HCT116 (cell line): ENCODE data around the gene EEIG1. TPM values are rescaled to one million over a fixed set of nuclear protein-coding genes. Genes with fewer than 3 reads are reported as not detected.

Source experiments
- ATAC-seq: fragments of 200-7000 bp; cut with Tn5 transposase; 2 replicates; pipeline ENCODE4 v1.9.1; 2020; ENCODE audit warnings: mild to moderate bottlenecking, moderate library complexity
- BruUV-seq: library from RNA; stranded (reverse); fragments of 400-500 nt; replicated peaks from 2 replicates; lab custom pipeline; 2021; lab: Mats Ljungman, UMichigan
- CTCF ChIA-PET: fragments of 300-600 bp; sonication (Branson Sonifier 250); formaldehyde crosslinking; loops from one replicate; lab custom pipeline; 2021; ENCODE audit warnings: antibody characterized with exemption; lab: Charles Lee
- POLR2A ChIA-PET: fragments of 300-600, 350-600 bp; sonication (Branson Sonifier 250); formaldehyde crosslinking; loops from one replicate; lab custom pipeline; 2021; ENCODE audit warnings: antibody characterized with exemption; lab: Charles Lee
- RAD21 ChIA-PET, 2 experiments: fragments of 300-600 bp; sonication (Branson Sonifier 250); formaldehyde crosslinking; loops; one replicate each; lab custom pipeline; 2023; ENCODE audit warnings: low total read pairs in 2 of 2; ENCODE audit not compliant: uncharacterized antibody in 2 of 2, unreplicated experiment in 2 of 2, low non-redundant PET in 1 of 2; lab: Charles Lee
- DNase-seq: peaks from one replicate; pipeline ENCODE4 v3.0.0-alpha.2; 2010; ENCODE audit warnings: low read depth, low spot score
- H2AFZ ChIP-seq: fragments of 200-600 bp; shearing (Covaris generic), sonication (generic); 2 replicates; pipeline ENCODE4 v1.6.1; 2017; ENCODE audit warnings: low read depth, mixed run types, mixed read lengths, antibody characterized with exemption, low read length; ENCODE audit not compliant: poor library complexity, severe bottlenecking
- H3K27ac ChIP-seq: 2 replicates; pipeline ENCODE4 v1.5.1; 2012; ENCODE audit warnings: low read depth, low read length
- H3K27me3 ChIP-seq: fragments of 200-600 bp; sonication (generic); 2 replicates; pipeline ENCODE4 v1.6.1; 2016; ENCODE audit warnings: mixed run types, low read length, mixed read lengths; ENCODE audit not compliant: insufficient read depth
- H3K36me3 ChIP-seq, 2 experiments: fragments of 200-500 bp in 1 of 2; fragments of 200-600 bp in 1 of 2; sonication (Bioruptor generic) in 1 of 2; sonication (generic) in 1 of 2; 2 replicates each; pipeline versions ENCODE4 v1.5.1 to v1.6.1; 2014 to 2016; ENCODE audit warnings: low read length in 2 of 2, inconsistent platforms in 1 of 2, mixed read lengths in 1 of 2, mixed run types in 1 of 2; ENCODE audit not compliant: insufficient read depth in 2 of 2, control insufficient read depth in 1 of 2
- H3K4me1 ChIP-seq, 2 experiments: fragments of 200-600 bp in 1 of 2; sonication (generic) in 1 of 2; 2 replicates each; pipeline versions ENCODE4 v1.5.1 to v1.6.1; 2012 to 2017; ENCODE audit warnings: low read length in 2 of 2, inconsistent platforms in 1 of 2, mild to moderate bottlenecking in 1 of 2, mixed read lengths in 1 of 2, mixed run types in 1 of 2, moderate library complexity in 1 of 2; ENCODE audit not compliant: insufficient read depth in 2 of 2, control insufficient read depth in 1 of 2
- H3K4me2 ChIP-seq: fragments of 200-600 bp; sonication (generic); 2 replicates; pipeline ENCODE4 v1.6.1; 2017; ENCODE audit warnings: mixed run types, low read length, mixed read lengths
- H3K4me3 ChIP-seq, 2 experiments: fragments of 200-600 bp in 1 of 2; sonication (generic) in 1 of 2; replicated peaks in 1 of 2; 2 replicates each; pipeline ENCODE4 v1.5.1; 2011 to 2016; ENCODE audit warnings: low read length in 2 of 2, control low read depth in 1 of 2, low read depth in 1 of 2, mild to moderate bottlenecking in 1 of 2, mixed read lengths in 1 of 2, mixed run types in 1 of 2
- H3K79me2 ChIP-seq: fragments of 200-600 bp; sonication (generic); 2 replicates; pipeline ENCODE4 v1.6.1; 2017; ENCODE audit warnings: mild to moderate bottlenecking, mixed run types, low read length, moderate library complexity, mixed read lengths; ENCODE audit not compliant: insufficient read depth
- H3K9ac ChIP-seq: fragments of 200-600 bp; sonication (generic); 2 replicates; pipeline ENCODE4 v1.6.1; 2016; ENCODE audit warnings: low read length, mixed read lengths
- H3K9me2 ChIP-seq: fragments of 200-600 bp; sonication (generic), shearing (Covaris generic); 2 replicates; pipeline ENCODE4 v1.6.1; 2017; ENCODE audit warnings: mixed run types, mild to moderate bottlenecking, moderate library complexity; ENCODE audit not compliant: insufficient read depth
- H3K9me3 ChIP-seq, 2 experiments: fragments of 200-500 bp in 1 of 2; fragments of 200-600 bp in 1 of 2; sonication (Bioruptor generic) in 1 of 2; sonication (generic) in 1 of 2; 2 replicates each; pipeline ENCODE4 v1.6.1; 2014 to 2017; ENCODE audit warnings: low read length in 2 of 2, mixed read lengths in 2 of 2, inconsistent platforms in 1 of 2, low read depth in 1 of 2, mild to moderate bottlenecking in 1 of 2, mixed run types in 1 of 2, moderate library complexity in 1 of 2; ENCODE audit not compliant: control insufficient read depth in 1 of 2, insufficient read depth in 1 of 2
- H4K20me1 ChIP-seq: fragments of 200-600 bp; sonication (generic), shearing (Covaris generic); 2 replicates; pipeline ENCODE4 v1.6.1; 2017; ENCODE audit warnings: mixed run types, mild to moderate bottlenecking, moderate library complexity; ENCODE audit not compliant: insufficient read depth
- CTCF ChIP-seq, 3 experiments: fragments of 200-600 bp in 1 of 3; sonication (generic) in 1 of 3; IDR thresholded peaks in 2 of 3; conservative IDR thresholded peaks in 1 of 3; 2 replicates each; pipeline ENCODE4 v1.5.1; 2012 to 2017; ENCODE audit warnings: low read depth in 2 of 3, low read length in 2 of 3, antibody characterized with exemption in 1 of 3, borderline replicate concordance in 1 of 3, control low read depth in 1 of 3, mild to moderate bottlenecking in 1 of 3, mixed read lengths in 1 of 3, mixed run types in 1 of 3, moderate library complexity in 1 of 3; ENCODE audit not compliant: insufficient read depth in 1 of 3
- ELF1 ChIP-seq: IDR thresholded peaks from 2 replicates; pipeline ENCODE4 v1.6.1; 2012; ENCODE audit warnings: low read depth, borderline replicate concordance
- EZH2 ChIP-seq: fragments of 200-600 bp; sonication (generic); IDR thresholded peaks from 2 replicates; pipeline ENCODE4 v1.6.1; 2017; ENCODE audit warnings: antibody characterized with exemption, mixed run types
- MAX ChIP-seq: IDR thresholded peaks from 2 replicates; pipeline ENCODE4 v1.6.1; 2012
- RAD21 ChIP-seq: IDR thresholded peaks from 2 replicates; pipeline ENCODE4 v1.6.1; 2012; ENCODE audit warnings: low read depth, mild to moderate bottlenecking
- REST ChIP-seq: IDR thresholded peaks from 2 replicates; pipeline ENCODE4 v1.6.1; 2012; ENCODE audit warnings: low read depth
- SIN3A ChIP-seq: IDR thresholded peaks from 2 replicates; pipeline ENCODE4 v1.6.1; 2012; ENCODE audit warnings: low read depth
- SP1 ChIP-seq: IDR thresholded peaks from 2 replicates; pipeline ENCODE4 v1.6.1; 2012; ENCODE audit warnings: low read depth
- SRF ChIP-seq: IDR thresholded peaks from 2 replicates; pipeline ENCODE4 v1.6.1; 2012; ENCODE audit warnings: low read depth
- YY1 ChIP-seq: IDR thresholded peaks from 2 replicates; pipeline ENCODE4 v1.6.1; 2011; ENCODE audit warnings: low read length, low read depth, moderate library complexity, mild to moderate bottlenecking; ENCODE audit not compliant: insufficient replicate concordance; ENCODE audit errors: extremely low read depth
- ZBTB33 ChIP-seq: IDR thresholded peaks from 2 replicates; pipeline ENCODE4 v1.6.1; 2011; ENCODE audit warnings: mild to moderate bottlenecking, low read length, moderate library complexity; ENCODE audit not compliant: insufficient replicate concordance; ENCODE audit errors: extremely low read depth
- ZFX ChIP-seq: fragments of 450-650 bp; IDR thresholded peaks from 2 replicates; pipeline ENCODE4 v1.6.1; 2017
- ZNF274 ChIP-seq: fragments of 200-500 bp; sonication (Bioruptor generic); IDR thresholded peaks from 2 replicates; pipeline ENCODE4 v1.6.1; 2014; ENCODE audit warnings: mild to moderate bottlenecking, low read depth, low read length, inconsistent platforms
- intact Hi-C: fragments of 100-400 bp; cut with micrococcal nuclease; formaldehyde crosslinking; loops from 2 replicates; pipeline ENCODE4 v1.10.0; 2022
- total RNA-seq: library from RNA; stranded (reverse); gene quantifications from one replicate; pipeline ENCODE4 v1.2.1, GENCODE V29; 2021; ENCODE audit not compliant: unreplicated experiment

Gene EEIG1
- total RNA-seq, 1 experiment from 2014 or later, result 44.2 TPM

- TF ChIP-seq ZBTB33 (no peak), CTCF (IDR thresholded peaks at IDR 0.05 in 2 of 3, conservative IDR thresholded peaks at IDR 0.05 in 1 of 3; ENCODE audit: borderline replicate concordance in 1 of 3, insufficient read depth in 1 of 3, low read depth in 2 of 3, low read length in 2 of 3) (no peak), MAX (no peak)
These were observed 20.5 kb upstream of the EEIG1 start (continued) for GRCh38 chr9:128001151-128001778.

- no peaks in the 10 kb centered on the region for H3K9me2 ChIP-seq
- H3K4me2 ChIP-seq, result no peak overlapping the region
- no peak overlapping the region for H3K27ac ChIP-seq
- no peaks in the 10 kb centered on the region for H3K27me3 ChIP-seq
- H3K4me3 ChIP-seq, result no peak overlapping the region
- ChIA-PET RAD21 (no interaction called here), POLR2A (interaction anchor here (0.8 kb wide), 1 partner anchor 17 kb away, joined by 3 read pairs; no protein-coding TSS in a partner anchor), CTCF (no interaction called here)
- BruUV-seq, result no TSS peak
- H3K9me3 ChIP-seq, result no peaks in the 10 kb centered on the region
- no peak overlapping the region for H2AFZ ChIP-seq
- ATAC-seq (no peak), DNase-seq (no peak)
- no peaks in the 10 kb centered on the region for H3K79me2 ChIP-seq
- no peak overlapping the region for H3K9ac ChIP-seq
- intact Hi-C loops, result no loop called here
- H3K36me3 ChIP-seq, result no peaks in the 10 kb centered on the region
- peaks cover 4 to 15% of the 10 kb centered on the region in 2 experiments; a peak in 3 of 4 replicates for H3K4me1 ChIP-seq
- no peaks in the 10 kb centered on the region for H4K20me1 ChIP-seq
- TF ChIP-seq ZNF274 (no peak), SP1 (no peak), ZFX (no peak), ELF1 (no peak), EZH2 (no peak), MAX (no peak), YY1 (no peak), SIN3A (no peak), SRF (no peak), RAD21 (no peak), REST (no peak)
These were observed 18.7 kb upstream of the EEIG1 start for GRCh38 chr9:127999461-127999860.
